Muscle layer of colon (tissue), 2 donors: ENCODE results near the gene MAP3K5.

Source experiments
- H3K27ac ChIP-seq: one replicate; pipeline ENCODE4 v1.7.0; 2013; ENCODE audit warnings: low read depth, mild to moderate bottlenecking, low read length, moderate library complexity
- H3K27me3 ChIP-seq, 2 donors: one replicate each; pipeline ENCODE4 v1.7.0; 2013; ENCODE audit warnings: low read length in 2 of 2, mild to moderate bottlenecking in 2 of 2; ENCODE audit not compliant: insufficient read depth in 2 of 2, control insufficient read depth in 1 of 2
- H3K36me3 ChIP-seq: one replicate; pipeline ENCODE4 v1.7.0; 2013; ENCODE audit warnings: mild to moderate bottlenecking, low read length; ENCODE audit not compliant: insufficient read depth
- H3K4me1 ChIP-seq: one replicate; pipeline ENCODE4 v1.7.0; 2013; ENCODE audit warnings: mild to moderate bottlenecking, low read length; ENCODE audit not compliant: insufficient read depth
- H3K4me3 ChIP-seq, 2 donors: one replicate each; pipeline ENCODE4 v1.7.0; 2013; ENCODE audit warnings: low read length in 2 of 2, low read depth in 1 of 2, mild to moderate bottlenecking in 1 of 2, moderate library complexity in 1 of 2
- H3K9ac ChIP-seq: one replicate; pipeline ENCODE4 v1.7.0; 2013; ENCODE audit warnings: low read length
- H3K9me3 ChIP-seq: one replicate; pipeline ENCODE4 v1.7.0; 2013; ENCODE audit warnings: mild to moderate bottlenecking, low read length
- donor health status: abdominal sarcoma.
- donor health status: Adenocarcinoma of cecum.

Gene MAP3K5

GRCh38 chr6:136647363-136647852 lies 144.9 kb downstream of the MAP3K5 start:
- Histone ChIP-seq H3K9me3 (no peaks in the 10 kb centered on the region), H3K36me3 (no peaks in the 10 kb centered on the region), H3K27ac (no peak overlapping the region), H3K9ac (no peak overlapping the region), H3K27me3 (no peaks in the 10 kb centered on the region), H3K4me1 (peaks cover 20% of the 10 kb centered on the region), H3K4me3 (no peak overlapping the region)

GRCh38 chr6:136646377-136646776 lies 145.9 kb downstream of the MAP3K5 start:
- H3K27me3 ChIP-seq, result no peaks in the 10 kb centered on the region
- peaks cover 20% of the 10 kb centered on the region for H3K4me1 ChIP-seq
- H3K4me3 ChIP-seq, result no peak overlapping the region
- no peaks in the 10 kb centered on the region for H3K9me3 ChIP-seq
- no peak overlapping the region for H3K9ac ChIP-seq
- H3K36me3 ChIP-seq, result no peaks in the 10 kb centered on the region
- no peak overlapping the region for H3K27ac ChIP-seq

GRCh38 chr6:136644597-136644952 lies 147.7 kb downstream of the MAP3K5 start:
- Histone ChIP-seq H3K4me1 (peaks cover 20% of the 10 kb centered on the region), H3K27me3 (no peaks in the 10 kb centered on the region), H3K27ac (no peak overlapping the region), H3K36me3 (no peaks in the 10 kb centered on the region), H3K9me3 (no peaks in the 10 kb centered on the region), H3K4me3 (no peak overlapping the region), H3K9ac (no peak overlapping the region)

GRCh38 chr6:136643850-136644596 lies 148.3 kb downstream of the MAP3K5 start:
- Histone ChIP-seq H3K27ac (no peak overlapping the region), H3K36me3 (no peaks in the 10 kb centered on the region), H3K27me3 (no peaks in the 10 kb centered on the region), H3K4me3 (no peak overlapping the region), H3K9ac (no peak overlapping the region), H3K4me1 (peaks cover 20% of the 10 kb centered on the region), H3K9me3 (no peaks in the 10 kb centered on the region)

GRCh38 chr6:136641873-136642465 lies 150.3 kb downstream of the MAP3K5 start:
- H3K36me3 ChIP-seq, result no peaks in the 10 kb centered on the region
- H3K4me3 ChIP-seq, result no peak overlapping the region
- no peak overlapping the region for H3K27ac ChIP-seq
- H3K4me1 ChIP-seq, result peaks cover 17% of the 10 kb centered on the region
- no peaks in the 10 kb centered on the region for H3K9me3 ChIP-seq
- H3K9ac ChIP-seq, result no peak overlapping the region
- H3K27me3 ChIP-seq, result no peaks in the 10 kb centered on the region

- Histone ChIP-seq H3K9me3 (no peaks in the 10 kb centered on the region), H3K4me1 (peaks cover 11% of the 10 kb centered on the region), H3K27ac (no peak overlapping the region), H3K36me3 (peaks cover 4% of the 10 kb centered on the region), H3K9ac (no peak overlapping the region), H3K4me3 (no peak overlapping the region), H3K27me3 (no peaks in the 10 kb centered on the region)
These were observed 151.1 kb downstream of the MAP3K5 start for GRCh38 chr6:136641166-136641565.

- H3K36me3 ChIP-seq, result peaks cover 7% of the 10 kb centered on the region
- H3K9me3 ChIP-seq, result no peaks in the 10 kb centered on the region
- no peak overlapping the region for H3K27ac ChIP-seq
- H3K9ac ChIP-seq, result no peak overlapping the region
- H3K27me3 ChIP-seq, result no peaks in the 10 kb centered on the region
- H3K4me3 ChIP-seq, result no peak overlapping the region
- H3K4me1 ChIP-seq, result peaks cover 11% of the 10 kb centered on the region
These were observed 152.0 kb downstream of the MAP3K5 start for GRCh38 chr6:136640132-136640915.

GRCh38 chr6:136639702-136640101 lies 152.6 kb downstream of the MAP3K5 start:
- H3K27ac ChIP-seq, result no peak overlapping the region

GRCh38 chr6:136635615-136636014 lies 156.7 kb downstream of the MAP3K5 start:
- Histone ChIP-seq H3K4me3 (no peak overlapping the region), H3K27me3 (no peaks in the 10 kb centered on the region), H3K27ac (no peak overlapping the region), H3K4me1 (no peaks in the 10 kb centered on the region), H3K9ac (no peak overlapping the region), H3K9me3 (no peaks in the 10 kb centered on the region), H3K36me3 (peaks cover 7% of the 10 kb centered on the region)

More at GRCh38 chr6:136639702-136640101, 152.6 kb downstream of the MAP3K5 start:
- peaks cover 7% of the 10 kb centered on the region for H3K36me3 ChIP-seq
- H3K4me1 ChIP-seq, result peaks cover 9% of the 10 kb centered on the region
- no peak overlapping the region for H3K9ac ChIP-seq
- H3K9me3 ChIP-seq, result no peaks in the 10 kb centered on the region
- H3K27me3 ChIP-seq, result no peaks in the 10 kb centered on the region
- H3K4me3 ChIP-seq, result no peak overlapping the region

- Histone ChIP-seq H3K4me1 (no peaks in the 10 kb centered on the region), H3K27ac (no peak overlapping the region), H3K9me3 (no peaks in the 10 kb centered on the region), H3K27me3 (no peaks in the 10 kb centered on the region), H3K36me3 (peaks cover 7% of the 10 kb centered on the region), H3K4me3 (no peak overlapping the region), H3K9ac (no peak overlapping the region)
These were observed 158.9 kb downstream of the MAP3K5 start for GRCh38 chr6:136633355-136633754.

- Histone ChIP-seq H3K36me3 (no peaks in the 10 kb centered on the region), H3K27me3 (no peaks in the 10 kb centered on the region), H3K9me3 (no peaks in the 10 kb centered on the region), H3K27ac (no peak overlapping the region), H3K4me1 (no peaks in the 10 kb centered on the region), H3K9ac (no peak overlapping the region), H3K4me3 (no peak overlapping the region)
These were observed 163.3 kb downstream of the MAP3K5 start for GRCh38 chr6:136628996-136629395.
